G401 (cell line): ENCODE measurements around the gene CRTC2. TPM values are rescaled to one million over a fixed set of nuclear protein-coding genes. Genes with fewer than 3 reads are reported as not detected.

Source experiments
- DNase-seq: peaks from one replicate; pipeline ENCODE4 v3.0.0-alpha.2; 2015; ENCODE audit warnings: low spot score
- in situ Hi-C: cut with HindIII; loops from 2 replicates; pipeline ENCODE4 v1.10.0; 2016; ENCODE audit warnings: low sequenced_read_pairs, mixed read lengths
- total RNA-seq: library from RNA; depleted of rRNA; stranded (reverse); fragments of >200 nt; shearing (Covaris generic); gene quantifications from 2 replicates; pipeline ENCODE4 v1.2.3, GENCODE V29; 2014

The CRTC2 gene
- total RNA-seq, 1 experiment from 2014 or later = 3.6 TPM

GRCh38 chr1:153936011-153936802, 22.2 kb downstream of the CRTC2 start:
- peak; percentile 68 for DNase-seq
- in situ Hi-C loops = loop anchor here (25.0 kb wide), 1 partner anchor 124 kb away; no protein-coding TSS in a partner anchor

- DNase-seq = no peak
- in situ Hi-C loops = loop anchor here (25.0 kb wide), 1 partner anchor 122 kb away; no protein-coding TSS in a partner anchor
Measured at GRCh38 chr1:153934746-153935145, 23.7 kb downstream of the CRTC2 start.

- DNase-seq = no peak
- in situ Hi-C loops = loop anchor here (25.0 kb wide), 1 partner anchor 122 kb away; no protein-coding TSS in a partner anchor
Measured at GRCh38 chr1:153933955-153934354, 24.5 kb downstream of the CRTC2 start.

- DNase-seq = no peak
- in situ Hi-C loops = loop anchor here (25.0 kb wide), 1 partner anchor 121 kb away; no protein-coding TSS in a partner anchor
Measured at GRCh38 chr1:153933430-153933829, 25.0 kb downstream of the CRTC2 start.

GRCh38 chr1:153932156-153933131, 26.0 kb downstream of the CRTC2 start:
- in situ Hi-C loops = loop anchor here (25.0 kb wide), 1 partner anchor 120 kb away; no protein-coding TSS in a partner anchor
- DNase-seq = no peak

- in situ Hi-C loops = loop anchor here (25.0 kb wide), 1 partner anchor 118 kb away; no protein-coding TSS in a partner anchor
- DNase-seq = no peak
Measured at GRCh38 chr1:153929981-153930948, 28.1 kb downstream of the CRTC2 start.

- DNase-seq = no peak
- in situ Hi-C loops = loop anchor here (25.0 kb wide), 1 partner anchor 117 kb away; no protein-coding TSS in a partner anchor
Measured at GRCh38 chr1:153929426-153929825, 29.0 kb downstream of the CRTC2 start.

GRCh38 chr1:153928791-153929341, 29.5 kb downstream of the CRTC2 start:
- DNase-seq = no peak
- in situ Hi-C loops = loop anchor here (25.0 kb wide), 1 partner anchor 117 kb away; no protein-coding TSS in a partner anchor

GRCh38 chr1:153928245-153928644, 30.2 kb downstream of the CRTC2 start:
- no peak for DNase-seq
- in situ Hi-C loops = loop anchor here (25.0 kb wide), 1 partner anchor 116 kb away; no protein-coding TSS in a partner anchor

GRCh38 chr1:153926405-153926804, 32.0 kb downstream of the CRTC2 start:
- in situ Hi-C loops = loop anchor here (25.0 kb wide), 1 partner anchor 114 kb away; no protein-coding TSS in a partner anchor
- DNase-seq = no peak

GRCh38 chr1:153922972-153923925, 35.2 kb downstream of the CRTC2 start, which contains the start of gene GATAD2B:
Gene GATAD2B, minus strand, starts transcription at chr1:153922972. Its CDS starts 94,625 bp downstream, at chr1:153828347.
- peak; percentile 100 for DNase-seq
- in situ Hi-C loops = no loop called here

- in situ Hi-C loops = no loop called here
- peak; percentile 27 for DNase-seq
Measured at GRCh38 chr1:153922076-153922971, 36.1 kb downstream of the CRTC2 start.

- DNase-seq = peak; percentile 29
- in situ Hi-C loops = no loop called here
Measured at GRCh38 chr1:153921803-153922075, 36.7 kb downstream of the CRTC2 start.

GRCh38 chr1:153921080-153921802, 37.2 kb downstream of the CRTC2 start:
- in situ Hi-C loops = no loop called here
- no peak for DNase-seq
